H9 (cell line): ENCODE data around the gene LRFN3. TPM values are rescaled to one million over a fixed set of nuclear protein-coding genes. Genes with fewer than 3 reads are reported as not detected.

Experiments
- DNase-seq: peaks from one replicate; pipeline ENCODE4 v3.0.0-alpha.2; 2017
- H2AFZ ChIP-seq: one replicate; pipeline ENCODE4 v1.6.1; 2013; ENCODE audit warnings: mild to moderate bottlenecking, low read length, control low read depth, moderate library complexity
- H2AK5ac ChIP-seq: 2 replicates; pipeline ENCODE4 v1.6.1; 2013; ENCODE audit warnings: low read length, control low read depth, mixed read lengths; ENCODE audit not compliant: insufficient read length
- H2BK120ac ChIP-seq: one replicate; pipeline ENCODE4 v1.6.1; 2013; ENCODE audit warnings: low read depth, mild to moderate bottlenecking, low read length, control low read depth, inconsistent platforms; ENCODE audit not compliant: poor library complexity, severe bottlenecking
- H2BK12ac ChIP-seq: 2 replicates; pipeline ENCODE4 v1.6.1; 2013; ENCODE audit warnings: low read length, control low read depth, mixed read lengths, low read depth; ENCODE audit not compliant: insufficient read length
- H2BK15ac ChIP-seq: 2 replicates; pipeline ENCODE4 v1.6.1; 2013; ENCODE audit warnings: low read depth, low read length, control low read depth
- H2BK20ac ChIP-seq: one replicate; pipeline ENCODE4 v1.6.1; 2013; ENCODE audit warnings: low read depth, mild to moderate bottlenecking, low read length, control low read depth, inconsistent platforms; ENCODE audit not compliant: poor library complexity, severe bottlenecking
- H2BK5ac ChIP-seq: 2 replicates; pipeline ENCODE4 v1.6.1; 2013; ENCODE audit warnings: low read length, control low read depth, mixed read lengths; ENCODE audit not compliant: insufficient read length
- H3K14ac ChIP-seq: 2 replicates; pipeline ENCODE4 v1.6.1; 2013; ENCODE audit warnings: low read length, control low read depth; ENCODE audit not compliant: insufficient read depth
- H3K18ac ChIP-seq: 2 replicates; pipeline ENCODE4 v1.6.1; 2013; ENCODE audit warnings: low read depth, mild to moderate bottlenecking, mixed read lengths, low read length, control low read depth; ENCODE audit not compliant: insufficient read length
- H3K23ac ChIP-seq: 2 replicates; pipeline ENCODE4 v1.6.1; 2013; ENCODE audit warnings: low read length, control low read depth, mixed read lengths, low read depth; ENCODE audit not compliant: insufficient read length
- H3K23me2 ChIP-seq: 2 replicates; pipeline ENCODE4 v1.6.1; 2013; ENCODE audit warnings: low read depth, mild to moderate bottlenecking, mixed read lengths, low read length, control low read depth; ENCODE audit not compliant: insufficient read length, poor library complexity, severe bottlenecking
- H3K27ac ChIP-seq: 2 replicates; pipeline ENCODE4 v1.5.1; 2013; ENCODE audit warnings: low read length, control low read depth, mixed read lengths, low read depth; ENCODE audit not compliant: insufficient read length
- H3K27me3 ChIP-seq: 2 replicates; pipeline ENCODE4 v1.6.1; 2013; ENCODE audit warnings: low read length, control low read depth, inconsistent platforms; ENCODE audit not compliant: insufficient read depth
- H3K4ac ChIP-seq: 2 replicates; pipeline ENCODE4 v1.6.1; 2013; ENCODE audit warnings: low read depth, mild to moderate bottlenecking, control low read depth, inconsistent platforms, low read length, moderate library complexity
- H3K4me1 ChIP-seq: 2 replicates; pipeline ENCODE4 v1.6.1; 2013; ENCODE audit warnings: low read length, control low read depth, inconsistent platforms; ENCODE audit not compliant: insufficient read depth
- H3K4me2 ChIP-seq: 2 replicates; pipeline ENCODE4 v1.6.1; 2013; ENCODE audit warnings: low read length, control low read depth, mixed read lengths; ENCODE audit not compliant: insufficient read length, insufficient read depth
- H3K56ac ChIP-seq: 2 replicates; pipeline ENCODE4 v1.6.1; 2013; ENCODE audit warnings: low read depth, mild to moderate bottlenecking, mixed read lengths, low read length, control low read depth; ENCODE audit not compliant: insufficient read length
- H3K79me1 ChIP-seq: 2 replicates; pipeline ENCODE4 v1.6.1; 2013; ENCODE audit warnings: low read depth, mild to moderate bottlenecking, moderate library complexity, low read length, control low read depth, inconsistent platforms; ENCODE audit not compliant: insufficient read depth, poor library complexity, severe bottlenecking
- H3K79me2 ChIP-seq: 2 replicates; pipeline ENCODE4 v1.6.1; 2013; ENCODE audit warnings: low read length, control low read depth, inconsistent platforms; ENCODE audit not compliant: insufficient read depth
- H3K9ac ChIP-seq: 2 replicates; pipeline ENCODE4 v1.6.1; 2013; ENCODE audit warnings: low read length, control low read depth, mixed read lengths; ENCODE audit not compliant: insufficient read length; ENCODE audit errors: extremely low read depth
- H3K9me3 ChIP-seq: one replicate; pipeline ENCODE4 v1.6.1; 2013; ENCODE audit warnings: low read depth, low read length, inconsistent platforms; ENCODE audit not compliant: control insufficient read depth
- H3T11ph ChIP-seq: one replicate; pipeline ENCODE4 v1.6.1; 2013; ENCODE audit warnings: mild to moderate bottlenecking, low read length, control low read depth, inconsistent platforms
- H4K20me1 ChIP-seq: one replicate; pipeline ENCODE4 v1.6.1; 2013; ENCODE audit not compliant: control insufficient read depth, insufficient read length, insufficient read depth
- H4K5ac ChIP-seq: 2 replicates; pipeline ENCODE4 v1.6.1; 2013; ENCODE audit warnings: low read depth, mild to moderate bottlenecking, mixed read lengths, low read length, control low read depth; ENCODE audit not compliant: insufficient read length
- H4K8ac ChIP-seq: replicated peaks from 2 replicates; pipeline ENCODE4 v1.6.1; 2013; ENCODE audit warnings: low read length, control low read depth, mixed read lengths, low read depth; ENCODE audit not compliant: insufficient read length
- H4K91ac ChIP-seq: 2 replicates; pipeline ENCODE4 v1.6.1; 2013; ENCODE audit warnings: low read depth, mild to moderate bottlenecking, moderate library complexity, mixed read lengths, low read length, control low read depth; ENCODE audit not compliant: insufficient read length
- H3K27ac Mint-ChIP-seq, 3 experiments: 2 replicates in 2 of 3; 3 replicates in 1 of 3; pipeline ENCODE4 v1.8.0; 2020 to 2021; ENCODE audit warnings: mixed read lengths in 3 of 3, mild to moderate bottlenecking in 1 of 3, moderate library complexity in 1 of 3
- H3K27me3 Mint-ChIP-seq: 2 replicates; pipeline ENCODE4 v1.8.0; 2021; ENCODE audit warnings: low read depth, mild to moderate bottlenecking, moderate library complexity, mixed read lengths
- H3K36me3 Mint-ChIP-seq, 3 experiments: 2 replicates in 2 of 3; 3 replicates in 1 of 3; pipeline ENCODE4 v1.8.0; 2020 to 2021; ENCODE audit warnings: low read depth in 3 of 3, mixed read lengths in 3 of 3; ENCODE audit not compliant: insufficient read depth in 1 of 3
- H3K4me1 Mint-ChIP-seq, 2 experiments: 2 replicates each; pipeline ENCODE4 v1.8.0; 2020; ENCODE audit warnings: mixed read lengths in 2 of 2
- H3K4me3 Mint-ChIP-seq, 2 experiments: 2 replicates in 1 of 2; 3 replicates in 1 of 2; pipeline ENCODE4 v1.8.0; 2020 to 2021; ENCODE audit warnings: mild to moderate bottlenecking in 2 of 2, mixed read lengths in 2 of 2, moderate library complexity in 1 of 2
- H3K9me3 Mint-ChIP-seq, 2 experiments: 2 replicates in 1 of 2; 3 replicates in 1 of 2; pipeline ENCODE4 v1.8.0; 2020; ENCODE audit warnings: mild to moderate bottlenecking in 2 of 2, mixed read lengths in 2 of 2, moderate library complexity in 1 of 2
- WGBS: extraction: QIAGEN DNeasy Blood & Tissue Kit; methylation state at CpG from one replicate; pipeline ENCODE4 v1.1.7; 2013; ENCODE audit warnings: missing lambda C conversion rate, low lambda C conversion rate, mixed read lengths; ENCODE audit not compliant: insufficient read length; ENCODE audit errors: extremely low coverage; 5-methylcytosine and 5-hydroxymethylcytosine counted together
- total RNA-seq: library from RNA; stranded (reverse); gene quantifications from 2 replicates; pipeline ENCODE4 v1.2.1, GENCODE V29; 2021
- TF ChIP-seq, protein P1 (sequence below): fragments of 200-600 bp; sonication (generic); conservative IDR thresholded peaks from 3 replicates; pipeline ENCODE4 v1.8.0; 2021; ENCODE audit warnings: antibody characterized with exemption, mild to moderate bottlenecking

LRFN3 gene
- total RNA-seq, 1 experiment from 2014 or later = 20.5 TPM

DNA sequence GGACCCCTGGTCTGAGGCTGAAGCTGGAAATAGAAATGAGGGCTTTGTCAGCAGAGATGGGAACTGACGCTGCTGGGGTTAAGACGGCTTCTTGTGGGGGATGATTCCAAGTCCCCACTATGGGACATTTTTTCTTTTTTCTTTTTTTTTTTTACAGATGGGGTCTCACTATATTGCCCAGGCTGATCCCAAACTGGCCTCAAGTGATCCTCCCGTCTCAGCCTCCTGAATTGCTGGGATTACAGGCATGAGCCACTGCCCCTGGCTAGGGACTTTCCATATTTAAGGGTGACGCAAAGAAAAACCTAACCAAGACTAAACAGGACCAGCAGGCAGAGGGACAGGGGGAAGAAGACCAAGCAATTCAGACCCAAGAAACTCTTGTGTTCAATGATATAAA lies 10.0 kb downstream of the LRFN3 start:
- TF ChIP-seq, protein P1, sequence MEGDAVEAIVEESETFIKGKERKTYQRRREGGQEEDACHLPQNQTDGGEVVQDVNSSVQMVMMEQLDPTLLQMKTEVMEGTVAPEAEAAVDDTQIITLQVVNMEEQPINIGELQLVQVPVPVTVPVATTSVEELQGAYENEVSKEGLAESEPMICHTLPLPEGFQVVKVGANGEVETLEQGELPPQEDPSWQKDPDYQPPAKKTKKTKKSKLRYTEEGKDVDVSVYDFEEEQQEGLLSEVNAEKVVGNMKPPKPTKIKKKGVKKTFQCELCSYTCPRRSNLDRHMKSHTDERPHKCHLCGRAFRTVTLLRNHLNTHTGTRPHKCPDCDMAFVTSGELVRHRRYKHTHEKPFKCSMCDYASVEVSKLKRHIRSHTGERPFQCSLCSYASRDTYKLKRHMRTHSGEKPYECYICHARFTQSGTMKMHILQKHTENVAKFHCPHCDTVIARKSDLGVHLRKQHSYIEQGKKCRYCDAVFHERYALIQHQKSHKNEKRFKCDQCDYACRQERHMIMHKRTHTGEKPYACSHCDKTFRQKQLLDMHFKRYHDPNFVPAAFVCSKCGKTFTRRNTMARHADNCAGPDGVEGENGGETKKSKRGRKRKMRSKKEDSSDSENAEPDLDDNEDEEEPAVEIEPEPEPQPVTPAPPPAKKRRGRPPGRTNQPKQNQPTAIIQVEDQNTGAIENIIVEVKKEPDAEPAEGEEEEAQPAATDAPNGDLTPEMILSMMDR = no peak
- DNase-seq = no peak
- Histone ChIP-seq H3K56ac (no peak overlapping the region), H2BK12ac (no peak overlapping the region), H4K8ac (no peak overlapping the region), H3K14ac (no peak overlapping the region), H3K79me1 (no peaks in the 10 kb centered on the region), H4K20me1 (no peaks in the 10 kb centered on the region), H4K5ac (no peak overlapping the region), H3K79me2 (no peaks in the 10 kb centered on the region), H3T11ph (no peak overlapping the region), H2BK20ac (no peak overlapping the region), H3K9me3 (no peaks in the 10 kb centered on the region), H3K4me1 (no peaks in the 10 kb centered on the region), H3K23me2 (no peaks in the 10 kb centered on the region), H2BK15ac (no peak overlapping the region), H2BK120ac (no peak overlapping the region), H3K18ac (no peak overlapping the region), H3K4me2 (no peak overlapping the region), H3K27me3 (no peaks in the 10 kb centered on the region), H3K9ac (no peak overlapping the region), H4K91ac (no peak overlapping the region), H3K23ac (no peak overlapping the region), H3K4ac (no peak overlapping the region), H3K27ac (no peak overlapping the region), H2AFZ (no peak overlapping the region), H2BK5ac (no peak overlapping the region), H2AK5ac (no peak overlapping the region)
- WGBS = no CpG with 5 or more reads among the region's 4 CpGs
- Mint-ChIP-seq H3K27ac (no peak overlapping the region), H3K4me3 (no peak overlapping the region), H3K9me3 (no peaks in the 10 kb centered on the region), H3K4me1 (peaks cover 8 to 13% of the 10 kb centered on the region in 2 experiments), H3K27me3 (peaks cover 6% of the 10 kb centered on the region), H3K36me3 (peaks cover 8 to 31% (median 24%) of the 10 kb centered on the region in 3 experiments)
